Ammon's horn (tissue), 1 donor: ENCODE data around the gene TNK2.
"Not testable (repeated sequence)": the region's sequence is repeated elsewhere in the genome, so short reads cannot be mapped to it uniquely, and the experiment has no call there.

Experiments used
- DNase-seq: peaks from one replicate; pipeline ENCODE4 v3.0.0-alpha.2; 2016; ENCODE audit warnings: low spot score

TNK2 gene

DNA sequence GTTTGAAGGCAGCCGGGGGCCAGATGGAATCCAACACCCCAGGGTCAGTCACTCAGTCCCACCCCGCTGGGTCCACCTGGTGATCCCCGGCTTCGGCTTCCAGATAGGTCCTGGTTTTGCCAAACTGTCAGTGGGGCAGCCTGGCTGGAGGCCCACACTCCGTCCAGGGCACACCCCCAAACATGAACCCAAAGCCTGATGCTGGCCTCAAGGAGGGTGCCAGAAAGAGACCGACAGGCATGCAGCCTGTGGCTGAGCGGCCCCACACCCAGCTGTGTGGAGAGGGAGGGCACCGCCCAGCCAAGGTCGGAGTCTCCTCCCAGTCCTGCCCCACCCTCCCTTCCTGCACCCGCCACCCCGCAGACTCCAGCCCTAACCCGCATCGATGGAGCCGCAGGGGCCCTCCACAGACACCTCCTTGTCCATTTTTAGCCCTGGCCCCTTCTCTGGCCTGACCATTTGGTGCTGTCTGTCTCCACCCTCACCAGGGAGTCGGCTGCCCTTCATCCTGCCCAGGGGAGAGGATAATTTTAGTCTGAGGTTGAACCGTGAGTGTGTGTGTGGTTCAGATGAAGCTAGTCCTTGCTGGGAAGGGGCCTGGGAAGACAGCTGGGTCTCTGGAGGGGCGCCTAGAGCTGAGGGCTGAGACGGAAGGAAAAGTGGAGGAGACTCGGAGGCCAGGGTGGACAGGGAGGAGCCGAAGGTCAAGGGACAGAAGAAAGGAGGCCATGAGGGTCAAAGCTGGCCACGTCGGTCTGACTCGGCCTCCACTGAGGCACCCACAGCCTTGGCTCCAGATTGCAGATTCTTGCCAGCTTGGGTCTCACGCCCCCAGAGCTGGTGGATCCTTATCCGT lies 23.1 kb downstream of the TNK2 start:
- DNase-seq: no peak

DNA sequence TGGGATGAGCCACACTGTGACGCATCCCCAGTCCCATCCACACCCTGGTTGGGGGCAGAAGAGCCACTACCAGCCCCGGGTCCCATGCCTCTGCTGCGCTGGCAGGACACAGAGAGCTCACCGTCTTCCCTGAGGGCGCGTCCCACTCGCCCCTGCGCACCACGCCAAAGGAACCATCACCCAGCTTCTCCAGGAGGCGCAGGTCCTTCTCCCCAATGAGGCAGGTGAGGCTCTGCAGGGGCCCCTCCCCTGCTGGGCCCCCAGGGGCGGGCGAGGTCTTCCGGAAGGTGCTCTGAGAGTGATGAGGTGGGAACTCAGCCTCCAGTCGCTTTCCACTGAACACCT lies 23.7 kb downstream of the TNK2 start:
- DNase-seq: no peak

DNA sequence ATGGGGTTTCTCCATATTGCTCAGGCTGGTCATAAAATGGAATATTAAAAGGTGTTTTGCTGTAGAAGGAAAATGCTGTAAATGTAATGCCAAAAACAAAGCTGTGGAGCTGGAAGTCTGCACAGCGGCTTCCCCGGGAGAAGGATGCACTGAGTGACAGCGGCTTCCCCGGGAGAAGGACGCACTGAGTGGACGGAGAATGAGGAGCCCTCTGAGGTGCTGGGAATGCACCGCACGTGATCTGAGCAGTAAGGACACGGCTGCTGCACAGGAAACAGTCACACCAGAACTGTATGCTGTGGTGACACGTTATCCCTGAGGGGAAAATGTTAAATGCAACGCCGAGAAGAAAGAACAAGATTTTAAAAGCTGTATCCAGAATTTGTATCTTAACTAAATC lies 24.6 kb downstream of the TNK2 start:
- DNase-seq: no peak

DNA sequence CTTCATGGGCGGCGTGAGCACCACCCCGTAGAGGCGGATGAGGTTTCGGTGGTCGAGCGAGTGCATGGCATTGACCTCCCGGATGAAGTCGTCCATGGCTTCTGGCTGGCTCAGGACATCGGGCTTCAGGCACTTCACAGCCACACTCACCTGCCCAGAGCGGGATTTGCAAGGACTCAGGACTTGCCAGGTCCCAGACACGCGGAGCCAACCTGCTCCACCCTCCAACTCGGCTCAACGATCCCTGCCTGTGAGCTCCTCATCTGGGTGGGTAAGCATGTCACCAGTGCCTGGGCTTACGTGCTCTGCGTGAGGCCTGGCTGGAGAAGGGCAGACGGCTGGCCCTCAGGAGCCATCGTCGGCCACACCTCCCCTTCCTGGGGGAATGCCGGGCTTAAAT lies 25.2 kb downstream of the TNK2 start:
- no peak for DNase-seq

GRCh38 chr3:195882002-195882441 lies 26.3 kb downstream of the TNK2 start:
- no peak for DNase-seq

DNA sequence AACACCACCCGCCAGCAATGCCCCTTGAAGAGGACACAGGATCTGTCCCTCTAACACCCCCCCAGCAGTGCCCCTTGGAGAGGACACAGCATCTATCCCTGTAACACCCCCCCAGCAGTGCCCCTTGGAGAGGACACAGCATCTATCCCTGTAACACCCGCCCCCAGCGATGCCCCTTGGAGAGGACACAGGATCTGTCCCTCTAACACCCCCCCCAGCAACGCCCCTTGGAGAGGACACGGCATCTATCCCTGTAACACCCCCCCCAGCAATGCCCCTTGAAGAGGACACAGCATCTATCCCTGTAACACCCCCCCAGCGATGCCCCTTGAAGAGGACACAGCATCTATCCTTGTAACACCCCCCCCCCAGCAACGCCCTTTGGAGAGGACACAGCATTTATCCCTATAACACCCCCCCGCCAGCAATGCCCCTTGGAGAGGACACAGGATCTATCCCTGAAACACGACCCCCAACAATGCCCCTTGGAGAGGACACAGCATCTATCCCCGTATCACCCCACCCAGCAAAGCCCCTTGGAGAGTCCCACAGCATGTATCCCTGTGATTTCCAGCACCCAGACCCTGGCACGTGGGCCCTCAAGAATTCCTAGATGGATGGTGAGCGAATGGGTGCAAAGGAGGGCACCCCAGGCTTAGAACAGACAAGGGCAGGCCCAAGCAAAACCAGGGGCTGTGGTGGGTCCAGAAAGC lies 26.9 kb downstream of the TNK2 start:
- no peak for DNase-seq

- no peak for DNase-seq
These were observed 28.3 kb downstream of the TNK2 start for GRCh38 chr3:195880037-195880431.

DNA sequence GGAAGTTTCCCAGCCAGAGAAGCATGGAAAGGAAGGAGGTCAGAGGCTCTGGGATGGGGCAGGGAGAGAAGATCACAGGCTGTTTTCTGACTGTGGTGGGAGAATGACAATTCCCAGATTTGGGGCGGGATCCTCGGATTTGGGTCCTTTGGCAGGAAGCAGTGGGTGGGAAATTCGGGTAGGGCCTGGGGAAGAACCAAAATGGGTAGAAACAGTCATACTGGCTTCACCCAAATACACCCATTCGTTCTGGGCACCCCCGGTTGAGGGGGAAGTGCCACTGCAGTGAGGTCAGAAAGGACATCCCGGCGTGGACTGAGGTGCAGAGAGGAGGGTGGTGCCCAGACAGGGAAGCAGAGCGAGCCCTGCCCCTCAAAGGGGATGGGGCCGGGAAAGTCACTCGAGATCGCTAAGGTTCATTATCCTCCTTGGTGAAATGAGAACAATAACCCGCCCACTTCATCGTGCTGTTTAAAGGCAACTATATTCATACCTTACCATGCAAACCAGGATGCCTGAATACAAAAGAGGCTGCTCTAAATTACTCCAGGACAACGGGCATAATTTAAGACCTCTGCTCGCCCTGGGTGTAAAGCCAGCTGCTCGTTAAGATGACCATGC lies 28.8 kb downstream of the TNK2 start:
- no peak for DNase-seq

- no peak for DNase-seq
These were observed 29.7 kb downstream of the TNK2 start for GRCh38 chr3:195878424-195879274.

- DNase-seq: no peak
These were observed 30.5 kb downstream of the TNK2 start for GRCh38 chr3:195877767-195878423.

DNA sequence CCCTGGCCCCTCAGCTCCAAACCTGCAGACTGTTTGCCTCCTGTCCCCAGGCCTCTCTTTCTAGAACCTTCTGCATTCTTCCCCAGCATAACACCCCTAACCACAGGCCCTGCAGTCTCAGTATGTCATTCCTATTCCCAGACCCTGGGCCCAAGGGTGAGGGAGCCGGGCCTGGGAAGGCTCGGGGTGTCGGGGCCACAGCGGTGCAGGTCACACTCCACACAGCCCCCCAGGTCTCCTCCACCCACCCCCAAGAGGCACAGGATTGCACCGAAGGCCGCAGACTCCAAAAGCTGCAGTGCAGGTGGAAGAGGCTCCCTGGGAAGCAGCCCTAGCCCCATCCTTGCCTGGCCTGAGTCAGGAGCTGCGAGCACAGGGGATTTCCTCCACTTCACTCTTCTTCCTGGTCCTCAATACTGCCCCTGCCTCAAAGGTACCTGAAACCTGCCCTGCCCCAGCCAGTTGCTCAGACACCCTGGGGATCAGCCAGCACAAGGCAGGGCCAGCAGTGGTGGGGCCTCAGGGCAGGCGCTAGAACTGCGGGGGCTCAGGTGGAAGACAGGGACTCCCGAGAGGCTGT lies 31.1 kb downstream of the TNK2 start:
- DNase-seq: no peak

DNA sequence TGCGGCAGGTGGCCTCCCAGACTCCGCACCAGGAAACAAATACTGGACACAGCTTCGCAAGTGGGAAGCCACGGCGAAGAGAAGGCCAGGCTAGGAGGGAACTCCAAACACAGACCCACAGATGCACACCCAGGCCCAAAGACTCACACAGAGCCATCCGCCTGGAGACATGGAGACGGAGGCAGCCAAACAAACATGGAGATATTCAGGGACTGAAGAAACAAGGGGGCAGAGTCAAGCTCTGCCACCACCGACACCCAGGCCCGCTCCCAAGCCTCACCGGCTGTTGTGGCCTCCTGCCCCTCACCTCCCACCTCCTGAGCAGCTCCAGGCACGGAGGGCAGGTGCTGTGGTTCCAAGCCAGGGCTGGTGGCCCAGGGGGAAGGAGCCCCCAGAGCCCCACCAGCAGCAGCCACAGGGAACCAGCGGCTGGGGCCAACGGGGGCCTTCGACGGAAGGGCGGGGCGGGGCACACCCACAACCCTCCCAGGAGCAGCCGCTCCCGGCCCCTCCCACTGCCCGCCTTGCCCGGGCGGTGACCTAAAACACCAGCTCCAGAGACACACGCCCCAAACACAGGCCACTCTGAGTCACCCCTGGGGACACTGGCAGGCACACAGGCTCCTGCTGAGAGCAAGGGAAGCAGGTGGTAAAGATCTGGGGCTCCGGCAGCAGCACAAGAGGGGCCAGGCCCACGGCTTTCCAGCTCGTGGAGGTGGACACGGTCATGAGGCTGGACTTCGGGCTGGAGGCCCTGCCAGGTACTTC lies 31.9 kb downstream of the TNK2 start:
- DNase-seq: no peak

DNA sequence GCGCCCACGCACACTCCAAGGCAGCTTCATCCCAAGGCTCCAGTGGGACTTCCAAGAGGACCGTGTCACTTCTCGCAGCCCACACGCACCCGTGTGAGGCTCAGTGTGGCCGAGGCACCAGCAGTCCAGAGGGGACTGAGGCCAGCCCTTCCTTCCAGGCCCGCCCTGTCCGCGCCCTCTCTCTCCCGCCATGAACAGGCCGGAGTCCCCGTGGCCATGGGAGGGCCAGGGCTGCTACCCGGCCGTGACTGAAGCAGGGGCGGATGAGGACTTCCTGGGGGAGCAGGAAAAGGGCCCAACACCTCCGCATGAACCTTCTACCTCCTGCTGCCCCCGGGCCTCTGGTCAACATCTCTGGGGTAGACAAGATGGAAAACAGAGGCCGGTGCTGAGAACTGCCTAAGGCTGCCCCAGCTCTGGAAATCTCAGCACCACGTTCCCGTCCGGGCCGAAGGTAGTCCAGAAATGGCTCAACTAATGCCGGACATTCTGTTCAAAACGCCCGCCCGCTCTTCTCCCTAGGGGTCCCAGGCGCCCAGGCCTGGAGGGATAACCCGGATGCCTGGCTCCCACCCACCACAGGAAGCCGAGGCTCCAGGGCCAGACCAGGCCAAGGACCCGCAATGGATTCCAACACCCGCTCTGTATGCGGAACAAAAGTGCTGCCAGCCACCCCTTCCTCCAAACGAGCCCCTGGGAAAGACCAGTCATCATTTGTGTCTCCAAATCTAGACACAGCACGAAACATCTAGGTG lies 32.7 kb downstream of the TNK2 start:
- DNase-seq: no peak

- DNase-seq: no peak
These were observed 34.4 kb downstream of the TNK2 start for GRCh38 chr3:195873971-195874370.

DNA sequence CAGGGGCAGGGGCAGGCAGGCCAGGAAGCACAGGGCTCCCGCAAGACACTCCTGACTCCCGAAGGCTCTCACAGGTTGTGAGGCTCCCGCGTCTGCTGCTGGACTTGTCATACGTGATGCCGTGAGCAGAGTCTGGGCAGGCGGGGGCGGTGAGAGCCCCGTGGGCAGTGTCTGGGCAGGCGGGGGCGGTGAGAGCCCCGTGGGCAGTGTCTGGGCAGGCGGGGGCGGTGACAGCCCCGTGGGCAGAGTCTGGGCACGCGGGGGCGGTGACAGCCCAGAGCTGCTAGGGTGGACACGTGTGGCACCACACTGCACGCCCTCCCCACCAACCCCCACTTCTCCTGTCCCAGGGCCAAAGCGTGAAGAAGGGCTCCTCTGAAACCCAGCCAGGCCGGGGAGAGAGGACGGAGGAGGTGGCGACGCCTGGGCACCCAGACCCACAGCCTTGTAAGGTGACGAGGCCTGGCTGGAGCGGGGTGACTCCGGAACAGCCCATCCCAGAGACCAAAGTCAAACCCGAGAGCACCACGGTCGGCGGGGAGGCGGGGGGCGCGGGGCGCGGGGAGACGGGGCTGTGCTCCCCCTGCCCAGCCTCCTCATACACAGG lies 35.0 kb downstream of the TNK2 start:
- no peak for DNase-seq

DNA sequence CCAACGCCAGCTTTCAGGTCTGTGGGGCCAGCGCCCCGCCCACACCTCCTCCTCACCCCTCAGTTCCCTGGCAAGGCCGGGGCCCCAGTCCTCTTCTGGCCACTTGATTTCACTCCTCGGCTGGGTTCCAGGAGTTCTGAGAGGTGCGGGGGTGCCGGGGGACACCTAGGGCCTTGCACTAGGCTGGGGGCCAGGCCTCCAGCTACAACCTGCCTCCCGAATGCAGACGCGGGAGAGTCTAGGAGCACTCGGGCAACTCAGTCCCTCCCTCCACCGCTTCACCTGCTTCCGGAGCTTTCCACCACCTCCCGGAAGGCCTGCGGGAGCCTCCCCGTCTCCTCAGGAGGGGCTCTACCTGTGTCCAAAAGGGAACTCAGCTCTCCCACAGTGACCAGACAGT lies 35.6 kb downstream of the TNK2 start:
- DNase-seq: no peak

GRCh38 chr3:195872097-195872496 lies 36.3 kb downstream of the TNK2 start:
- DNase-seq: no peak

GRCh38 chr3:195871686-195872085 lies 36.7 kb downstream of the TNK2 start:
- not testable (repeated sequence) for DNase-seq

DNA sequence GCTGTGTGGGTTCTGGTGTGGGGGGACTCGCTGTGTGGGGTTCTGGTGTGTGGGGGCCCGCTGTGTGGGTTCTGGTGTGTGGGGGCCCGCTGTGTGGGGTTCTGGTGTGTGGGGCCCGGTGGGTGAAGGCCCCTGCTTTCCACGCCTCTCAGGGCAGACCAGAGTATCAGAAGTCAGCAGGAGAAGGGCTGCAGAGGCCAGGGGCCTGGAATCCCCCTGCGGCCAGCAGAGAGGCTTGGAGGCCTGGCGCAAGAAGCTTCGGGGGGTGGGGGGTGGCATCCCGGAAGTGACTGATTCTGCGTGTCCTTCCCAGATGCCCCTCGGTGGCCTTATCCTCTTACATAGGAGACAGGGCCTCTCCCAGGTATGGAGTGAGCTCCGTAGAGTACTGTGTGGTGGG lies 37.4 kb downstream of the TNK2 start:
- no peak for DNase-seq
